HT-29 (cell line): Measurements from ENCODE around the gene AHCYL1. TPM values are rescaled to one million over a fixed set of nuclear protein-coding genes. Genes with fewer than 3 reads are reported as not detected.

Source experiments
- DNase-seq: peaks from one replicate; pipeline ENCODE4 v3.0.0-alpha.2; 2015; ENCODE audit warnings: low spot score
- total RNA-seq: library from RNA; depleted of rRNA; stranded (reverse); fragments of >200 nt; shearing (Covaris generic); gene quantifications from 2 replicates; pipeline ENCODE4 v1.2.3, GENCODE V29; 2014; rRNA removed

The AHCYL1 gene
- total RNA-seq, 1 experiment from 2014 or later, result 48.7 TPM

DNA sequence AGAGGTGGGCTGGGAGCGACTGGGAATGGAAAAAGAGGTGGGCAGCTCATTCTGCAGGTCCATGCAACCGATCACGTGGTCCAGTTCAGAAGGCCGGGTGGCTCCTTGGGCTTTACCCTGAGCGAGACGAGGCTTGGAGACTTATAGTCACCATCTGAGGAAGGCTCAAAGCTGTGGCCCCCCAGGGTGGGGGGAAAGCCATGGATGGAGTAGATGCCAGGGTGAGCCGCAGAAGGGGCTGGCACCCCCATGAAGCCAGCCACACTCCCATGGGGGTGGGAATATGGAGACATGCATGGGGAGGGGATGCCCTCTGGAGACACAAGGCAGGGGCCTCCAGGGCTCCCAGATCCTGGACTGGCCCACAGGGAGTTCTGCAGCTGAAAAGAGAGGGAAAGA, 76.1 kb downstream of the AHCYL1 start:
- DNase-seq, result no peak

DNA sequence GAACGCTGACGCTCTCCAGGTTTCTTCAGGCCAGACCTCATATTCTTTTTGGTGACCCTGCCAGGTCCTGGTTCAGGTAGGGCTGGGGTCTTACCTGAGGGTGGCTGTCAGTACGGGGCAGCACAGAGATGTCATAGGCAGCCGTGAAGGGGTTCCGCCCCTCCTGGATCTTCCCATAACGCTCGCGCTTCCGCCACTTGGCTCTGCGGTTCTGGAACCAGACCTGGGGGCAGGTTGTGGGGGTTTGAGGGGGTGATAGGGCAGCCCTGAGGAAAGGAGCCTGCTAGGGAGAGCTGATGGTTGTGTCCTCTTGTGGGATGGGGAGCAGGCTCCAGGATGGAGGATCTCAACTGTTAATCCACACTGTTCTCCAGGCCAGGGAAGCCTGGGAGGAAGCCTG, 76.8 kb downstream of the AHCYL1 start:
- DNase-seq, result no peak

DNA sequence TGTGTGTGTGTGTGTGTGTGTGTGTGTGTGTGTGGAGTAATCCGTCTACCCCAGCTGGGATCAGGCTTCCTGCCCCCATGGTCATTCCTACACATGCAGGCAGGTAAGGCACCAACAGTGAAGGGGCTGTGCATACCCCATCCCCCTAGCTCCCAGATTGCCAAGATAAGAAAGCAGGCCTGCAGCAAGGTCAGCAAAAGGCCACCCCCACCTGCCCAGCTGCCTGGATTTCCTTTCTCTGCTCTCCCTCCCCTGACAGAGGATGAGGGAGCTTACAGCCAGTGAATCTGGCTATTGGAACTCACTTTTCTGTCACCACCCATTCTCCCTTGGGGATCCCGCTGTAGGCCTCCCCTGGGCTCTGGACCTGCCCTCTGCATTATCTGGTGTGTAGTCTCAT, 78.0 kb downstream of the AHCYL1 start:
- no peak for DNase-seq

DNA sequence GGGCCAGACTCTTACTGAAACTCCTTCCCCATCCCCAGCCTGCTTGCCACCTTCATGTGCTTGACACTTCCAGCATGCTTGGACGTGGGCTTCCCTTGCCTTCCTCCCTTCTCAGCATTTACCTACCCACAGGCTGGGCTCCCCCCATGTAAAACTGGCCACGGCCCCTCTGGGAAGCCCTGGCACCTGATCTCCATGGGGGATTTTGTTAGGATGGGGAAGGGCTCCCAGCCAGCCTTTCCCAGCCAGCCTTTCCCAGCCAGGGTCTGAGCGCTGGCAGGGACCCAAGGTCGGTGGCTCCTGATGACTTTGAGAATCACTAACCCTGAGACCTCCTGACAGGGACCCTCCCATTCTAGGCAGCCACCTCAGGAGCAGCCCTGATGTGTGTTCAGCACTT, 79.2 kb downstream of the AHCYL1 start:
- DNase-seq, result no peak

DNA sequence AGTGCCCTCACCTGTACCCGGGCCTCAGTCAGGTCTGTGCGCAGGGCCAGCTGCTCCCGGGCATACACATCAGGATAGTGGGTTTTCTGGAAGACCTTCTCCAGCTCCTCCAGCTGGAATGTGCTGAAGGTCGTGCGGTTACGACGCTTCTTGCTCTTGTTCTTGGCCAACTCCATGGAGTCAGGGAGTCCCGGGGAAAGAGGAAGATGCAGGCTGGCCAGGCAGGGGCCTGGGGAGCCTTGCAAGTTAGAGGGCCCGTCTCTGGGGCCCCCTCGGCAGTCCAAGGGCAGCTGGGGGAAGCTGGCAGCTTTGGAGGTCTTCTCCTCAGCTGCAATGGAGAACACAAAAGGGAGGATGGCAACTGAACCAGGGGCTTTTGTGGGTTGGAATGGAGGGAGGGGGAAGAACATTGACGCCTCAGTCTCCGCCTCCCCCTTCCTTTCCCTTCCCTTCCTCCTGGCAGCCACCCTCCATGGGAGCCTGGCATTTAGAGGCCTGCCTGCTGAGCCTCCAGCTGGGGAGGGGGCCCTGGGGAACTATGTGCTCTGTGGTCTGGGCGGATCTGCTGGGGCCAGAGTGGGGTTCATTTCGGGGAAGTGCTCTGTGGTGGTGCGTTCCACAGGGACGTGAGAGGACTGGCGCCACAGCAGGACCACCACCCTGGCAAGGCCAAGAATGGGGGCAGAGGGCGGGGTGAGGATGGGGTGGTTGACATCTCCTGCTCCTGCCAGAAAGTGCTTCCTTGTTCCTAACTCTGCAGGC, 80.2 kb downstream of the AHCYL1 start:
- DNase-seq, result no peak

DNA sequence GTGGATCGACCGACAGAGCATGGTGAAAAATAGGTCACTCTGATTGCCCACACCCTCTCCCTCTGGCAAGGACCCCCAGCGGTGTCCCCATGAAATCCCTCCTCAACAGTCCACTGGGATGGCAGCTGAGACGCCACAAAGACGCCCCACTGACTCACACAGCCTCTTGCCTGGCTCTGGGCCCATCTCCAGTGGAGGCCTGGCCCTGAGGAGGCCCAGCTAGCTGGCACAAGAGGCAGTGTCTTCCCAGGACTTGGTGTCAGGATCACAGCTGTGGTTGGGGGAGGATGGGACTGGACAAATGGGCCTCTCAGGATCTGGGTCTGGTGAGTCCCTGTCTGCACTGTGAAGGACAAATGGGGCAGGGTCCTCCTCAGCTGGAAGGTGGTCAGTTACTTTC, 81.3 kb downstream of the AHCYL1 start:
- DNase-seq, result no peak

DNA sequence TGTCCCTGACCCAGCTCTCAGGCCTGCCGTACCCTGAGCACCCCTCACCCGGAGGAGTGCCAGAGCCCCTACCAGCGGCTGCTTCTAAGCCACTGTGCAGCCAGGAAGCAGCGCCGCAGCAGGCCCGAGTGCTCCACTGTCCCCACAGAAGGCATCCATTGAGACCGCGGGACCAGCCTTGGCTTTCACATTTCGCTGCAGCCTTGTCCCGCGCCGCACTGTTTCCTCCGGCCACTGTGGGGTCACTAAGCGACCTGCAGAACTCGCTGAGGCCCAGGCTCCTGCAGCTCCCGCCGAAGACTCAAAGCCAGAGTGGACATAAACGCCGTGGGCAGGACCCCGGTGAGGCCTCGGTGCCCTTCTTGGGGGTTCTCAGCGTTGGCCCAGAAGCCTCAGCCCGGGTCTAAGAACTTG, 82.9 kb downstream of the AHCYL1 start:
- DNase-seq, result no peak

DNA sequence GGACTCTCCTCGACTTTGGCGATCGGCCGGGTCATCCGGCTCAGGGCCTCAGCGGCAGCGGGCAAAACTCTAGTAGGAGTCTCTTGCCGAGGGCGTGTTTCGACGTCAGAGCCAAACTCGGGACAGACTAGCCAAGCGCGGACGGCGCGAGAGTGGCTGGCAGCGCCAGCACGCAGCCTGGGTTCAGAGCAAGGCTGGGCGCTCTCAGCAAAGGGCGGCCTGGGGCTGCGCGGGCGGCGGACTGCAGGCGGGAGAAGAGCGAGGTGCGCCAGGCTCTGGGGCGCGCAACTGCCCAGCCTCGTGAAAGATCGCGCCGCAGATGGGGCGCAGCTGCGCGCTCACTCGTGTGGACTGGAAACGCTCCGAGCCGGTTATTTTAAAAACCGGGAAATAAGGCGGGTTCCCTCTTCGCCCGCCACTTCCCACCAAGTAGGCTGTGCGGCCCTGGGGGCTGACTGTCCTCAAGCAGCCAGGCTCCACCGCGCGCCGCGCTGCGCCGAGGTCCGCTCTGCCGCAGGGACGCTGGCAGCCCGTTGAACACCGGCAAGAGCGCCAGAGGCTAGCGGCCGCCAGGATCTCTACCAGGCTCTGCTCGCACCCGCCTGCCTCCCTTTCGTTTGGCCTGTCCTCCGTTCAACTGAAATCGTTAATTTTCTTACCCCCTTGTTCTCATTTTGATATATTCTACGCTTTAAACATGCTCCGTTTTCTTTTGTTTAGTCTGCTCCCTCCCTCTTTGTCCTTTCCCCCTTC, 83.5 kb downstream of the AHCYL1 start:
- no peak for DNase-seq

DNA sequence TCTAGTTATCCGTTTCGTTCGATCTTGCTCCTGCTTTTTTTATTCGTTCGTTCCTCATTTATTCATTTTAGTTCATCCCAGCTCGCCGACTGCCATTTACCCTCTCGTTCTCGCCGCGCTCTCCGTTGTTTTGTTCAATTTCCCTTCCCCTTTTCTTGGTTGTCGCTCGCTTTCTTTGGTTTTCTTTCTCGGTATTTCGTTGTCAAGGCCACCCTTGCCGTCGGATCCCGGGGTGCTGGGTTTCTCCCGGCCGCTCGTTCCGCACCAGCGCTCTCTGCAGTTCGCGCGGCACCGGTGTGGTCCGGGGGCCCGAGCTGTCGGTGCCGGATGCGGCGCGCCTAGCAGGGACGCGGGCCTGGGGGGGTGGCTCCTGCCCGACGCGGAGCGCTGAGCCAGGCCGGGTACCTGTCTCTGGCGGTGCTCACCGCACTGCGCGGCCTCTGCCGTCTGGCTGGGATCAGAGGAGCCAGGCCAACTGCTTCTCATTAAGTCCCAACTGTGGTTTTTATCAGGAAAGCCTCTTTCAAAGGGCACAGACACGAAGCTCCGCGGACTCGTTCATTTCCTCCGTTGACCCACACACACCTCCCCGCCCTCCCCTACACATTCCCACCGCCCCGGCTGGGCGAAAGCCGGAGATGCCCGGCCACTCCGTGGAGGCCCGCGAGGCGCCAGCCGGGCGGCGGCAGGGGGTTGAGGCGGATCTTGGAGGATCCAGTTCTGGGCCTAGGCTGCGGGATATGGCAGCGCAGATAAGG, 84.3 kb downstream of the AHCYL1 start:
- no peak for DNase-seq

DNA sequence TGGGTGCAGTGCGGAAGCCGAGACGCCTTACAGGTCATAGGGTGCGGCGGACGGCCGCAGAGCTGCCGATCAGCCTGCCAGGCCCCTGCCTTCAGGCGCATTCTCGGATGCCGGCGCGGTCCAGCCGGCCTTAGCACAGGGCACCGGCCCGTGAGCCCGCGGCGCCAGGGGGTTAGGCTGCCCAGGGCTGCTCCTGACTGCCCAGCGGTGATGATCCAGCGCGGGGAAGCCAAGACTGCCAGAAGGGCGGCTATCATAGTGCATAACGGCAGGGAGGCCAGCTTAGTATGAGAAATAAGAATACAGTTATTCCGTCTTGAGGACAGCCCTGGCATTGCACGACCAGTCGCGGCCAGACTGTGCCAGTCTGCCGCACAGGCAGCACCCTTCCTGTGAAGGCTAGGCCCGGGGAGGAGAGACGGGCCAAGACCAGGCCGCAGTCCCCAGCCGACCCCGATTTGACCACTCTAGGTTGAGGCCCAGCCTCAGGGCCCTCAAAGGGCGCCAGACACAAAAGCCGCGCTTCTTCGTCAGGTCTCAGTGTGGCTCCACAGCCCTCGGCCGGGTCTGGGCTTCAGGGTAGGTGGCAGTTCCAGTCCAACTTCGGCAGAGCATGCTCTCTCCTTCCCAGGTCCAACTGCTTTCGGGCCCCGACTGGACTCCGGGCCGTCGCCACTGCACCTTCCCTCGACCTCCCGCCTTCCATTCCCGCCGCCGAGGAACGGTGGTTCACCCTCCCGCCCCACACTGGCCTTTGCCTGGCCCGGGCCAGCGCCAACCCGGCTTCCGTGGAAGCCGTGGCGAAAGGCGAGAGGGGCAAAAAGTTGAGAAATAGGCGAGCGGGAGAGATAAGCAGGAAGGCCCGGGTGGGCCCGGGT, 85.1 kb downstream of the AHCYL1 start:
- no peak for DNase-seq

DNA sequence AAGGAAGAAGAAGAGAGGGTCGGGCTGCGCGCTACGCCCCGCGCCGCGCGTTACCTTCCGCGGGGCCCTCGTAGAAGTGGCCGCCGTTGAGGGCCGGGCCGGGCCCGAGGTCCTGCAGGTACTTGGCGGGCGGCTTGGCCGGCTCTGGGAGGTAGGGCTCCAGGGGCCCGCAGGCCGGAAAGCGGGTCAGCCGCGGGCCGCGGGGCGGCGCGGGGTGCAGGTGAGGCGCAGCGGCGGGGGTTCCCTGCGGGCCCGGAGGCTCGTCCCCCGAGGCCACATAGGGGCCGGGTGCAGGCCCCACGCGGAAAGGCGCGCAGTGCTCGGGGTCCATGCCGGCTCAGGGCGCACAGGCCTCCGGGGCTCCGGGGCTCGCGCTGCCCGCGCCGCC, 85.7 kb downstream of the AHCYL1 start:
- no peak for DNase-seq

DNA sequence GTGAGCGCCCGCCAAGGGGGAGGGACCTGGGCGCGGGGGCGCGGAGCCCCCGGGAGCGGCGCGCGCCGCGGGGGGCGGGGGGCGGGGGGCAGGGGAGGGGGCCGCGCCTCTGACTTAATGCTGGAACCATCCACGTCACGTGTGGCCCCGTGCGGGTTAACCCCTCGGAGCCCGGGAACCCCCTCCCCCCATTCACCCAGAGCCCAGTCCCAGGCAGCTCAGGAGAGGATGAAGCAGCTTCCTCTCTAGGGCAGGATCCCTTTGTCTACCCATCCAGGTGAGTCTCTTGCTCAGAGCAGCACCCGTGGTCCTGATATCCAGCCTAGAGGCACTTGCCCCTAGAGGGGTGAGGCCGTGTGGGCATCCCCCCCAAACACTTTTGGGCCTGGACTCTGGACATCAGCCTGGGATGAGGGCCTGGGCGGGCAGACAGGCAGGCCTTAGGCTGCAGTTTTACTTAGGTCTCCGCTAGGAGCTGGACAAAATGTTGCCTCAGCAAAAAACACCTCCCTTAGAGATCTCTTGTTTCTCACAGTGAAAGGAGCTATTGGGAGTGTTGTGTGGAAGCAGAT, 86.2 kb downstream of the AHCYL1 start, which contains the start of gene ALX3:
Gene ALX3 (minus strand): TSS at position 2 of the 572 bp plus-strand sequence. CDS start 60 bp downstream, outside the sequence.
- DNase-seq, result no peak

Other genes with a start within 250 kb of the AHCYL1 start
- gene GSTM3, start 243.7 kb upstream of the AHCYL1 start, total RNA-seq, result not detected in 2 replicates
- 107 and 120 TPM in 2 replicates for gene EPS8L3, start 220.8 kb upstream of the AHCYL1 start, total RNA-seq
- gene CSF1, start 73.9 kb upstream of the AHCYL1 start, total RNA-seq, result 0.68 and 5.4 TPM in 2 replicates
- gene STRIP1, start 49.9 kb downstream of the AHCYL1 start, total RNA-seq, result 24.1 and 26.8 TPM in 2 replicates
- not detected in 2 replicates for gene ALX3, start 85.9 kb downstream of the AHCYL1 start, total RNA-seq
- gene UBL4B, start 127.7 kb downstream of the AHCYL1 start, total RNA-seq, result not detected in 2 replicates
- gene SLC6A17, start 165.7 kb downstream of the AHCYL1 start, total RNA-seq, result not detected in 2 replicates
- 0.13 and 0.48 TPM in 2 replicates for gene KCNC4, start 225.5 kb downstream of the AHCYL1 start, total RNA-seq